Neural cell (in vitro differentiated cells): ENCODE measurements around the gene PPP4R3B. TPM values are rescaled to one million over a fixed set of nuclear protein-coding genes. Genes with fewer than 3 reads are reported as not detected.
"Not testable (repeated sequence)": the region's sequence is repeated elsewhere in the genome, so short reads cannot be mapped to it uniquely, and the experiment has no call there.

ENCODE experiments used
- H2AFZ ChIP-seq: fragments of 200-600, 300-800 bp; sonication (generic), shearing (Covaris generic); 2 replicates; pipeline ENCODE4 v1.6.0; 2014; ENCODE audit warnings: low read depth, mild to moderate bottlenecking, antibody characterized with exemption, low read length, moderate library complexity
- H3F3A ChIP-seq: fragments of 200-600 bp; shearing (Covaris generic); 2 replicates; pipeline ENCODE4 v1.6.1; 2016; ENCODE audit warnings: mild to moderate bottlenecking, moderate library complexity, mixed read lengths, antibody characterized with exemption, low read length; ENCODE audit not compliant: insufficient read depth, poor library complexity, severe bottlenecking
- H3K27ac ChIP-seq: fragments of 200-600, 300-800 bp; sonication (generic), shearing (Covaris generic); 2 replicates; pipeline ENCODE4 v1.5.1; 2014; ENCODE audit warnings: mild to moderate bottlenecking, low read length, moderate library complexity
- H3K27me3 ChIP-seq: fragments of 300-800, 200-600 bp; sonication (generic), shearing (Covaris generic); 2 replicates; pipeline ENCODE4 v1.6.0; 2014; ENCODE audit warnings: mild to moderate bottlenecking, low read depth, low read length, moderate library complexity; ENCODE audit not compliant: insufficient read depth
- H3K36me3 ChIP-seq: fragments of 300-800, 200-600 bp; sonication (generic), shearing (Covaris generic); 2 replicates; pipeline ENCODE4 v1.5.1; 2014; ENCODE audit warnings: mild to moderate bottlenecking, antibody characterized with exemption, low read length, moderate library complexity; ENCODE audit not compliant: insufficient read depth
- H3K4me2 ChIP-seq: fragments of 300-800, 200-600 bp; sonication (generic), shearing (Covaris generic); 2 replicates; pipeline ENCODE4 v1.6.0; 2014; ENCODE audit warnings: mild to moderate bottlenecking, low read length
- H3K4me3 ChIP-seq: fragments of 300-800, 200-600 bp; sonication (generic), shearing (Covaris generic); 2 replicates; pipeline ENCODE4 v1.5.1; 2014; ENCODE audit warnings: mild to moderate bottlenecking, low read length, moderate library complexity
- H3K79me2 ChIP-seq: fragments of 200-600 bp; shearing (Covaris generic); replicated peaks from 2 replicates; pipeline ENCODE4 v1.6.0; 2014; ENCODE audit warnings: mild to moderate bottlenecking, low read length, moderate library complexity; ENCODE audit not compliant: insufficient read depth
- H3K9ac ChIP-seq: fragments of 300-800, 200-600 bp; sonication (generic), shearing (Covaris generic); 2 replicates; pipeline ENCODE4 v1.6.1; 2016; ENCODE audit warnings: mild to moderate bottlenecking, low read length, mixed read lengths
- H3K9me2 ChIP-seq: fragments of 200-600 bp; shearing (Covaris generic); 2 replicates; pipeline ENCODE4 v1.6.1; 2016; ENCODE audit warnings: mild to moderate bottlenecking, low read length, mixed read lengths; ENCODE audit not compliant: insufficient read depth
- H3K9me3 ChIP-seq: fragments of 200-600, 300-800 bp; sonication (generic), shearing (Covaris generic); 2 replicates; pipeline ENCODE4 v1.6.1; 2016; ENCODE audit warnings: mild to moderate bottlenecking, mixed run types, low read length, moderate library complexity, mixed read lengths
- H4K20me1 ChIP-seq: fragments of 200-600 bp; shearing (Covaris generic); 2 replicates; pipeline ENCODE4 v1.6.1; 2016; ENCODE audit warnings: mild to moderate bottlenecking, mixed run types; ENCODE audit not compliant: insufficient read depth
- EP300 ChIP-seq: fragments of 450-650 bp; conservative IDR thresholded peaks from 2 replicates; pipeline ENCODE4 v1.6.1; 2014; ENCODE audit warnings: antibody characterized with exemption, mild to moderate bottlenecking, moderate library complexity; ENCODE audit not compliant: poor library complexity, severe bottlenecking
- EZH2 ChIP-seq: fragments of 200-600, 300-800 bp; shearing (Covaris generic), sonication (generic); IDR thresholded peaks from 2 replicates; pipeline ENCODE4 v1.6.1; 2014; ENCODE audit warnings: antibody characterized with exemption, low read length, borderline replicate concordance, mild to moderate bottlenecking; ENCODE audit not compliant: insufficient read depth, poor library complexity, severe bottlenecking
- MXI1 ChIP-seq: fragments of 450-650 bp; conservative IDR thresholded peaks from 2 replicates; pipeline ENCODE4 v1.6.1; 2014; ENCODE audit warnings: antibody characterized with exemption, mild to moderate bottlenecking; ENCODE audit not compliant: poor library complexity, severe bottlenecking
- POLR2AphosphoS5 ChIP-seq: IDR thresholded peaks from 2 replicates; pipeline ENCODE4 v1.6.1; 2012
- RAD21 ChIP-seq: fragments of 450-650 bp; conservative IDR thresholded peaks from 2 replicates; pipeline ENCODE4 v1.6.1; 2014; ENCODE audit warnings: antibody characterized with exemption, mild to moderate bottlenecking, moderate library complexity
- REST ChIP-seq: IDR thresholded peaks from 2 replicates; pipeline ENCODE4 v1.6.1; 2012; ENCODE audit warnings: borderline replicate concordance
- TAF1 ChIP-seq: IDR thresholded peaks from 2 replicates; pipeline ENCODE4 v1.6.1; 2012; ENCODE audit warnings: low read depth
- polyA plus RNA-seq: library from polyadenylated mRNA; depleted of rRNA; stranded (reverse); fragments of >200 nt; gene quantifications from 2 replicates; pipeline ENCODE4 v1.2.3, GENCODE V29; 2014
- TF ChIP-seq, protein P1 (sequence below): fragments of 450-650 bp; IDR thresholded peaks from 2 replicates; pipeline ENCODE4 v1.5.1; 2014; ENCODE audit warnings: antibody characterized with exemption, mild to moderate bottlenecking, moderate library complexity; ENCODE audit not compliant: poor library complexity, severe bottlenecking

PPP4R3B gene
- polyA plus RNA-seq, 1 donor from 2014 or later: 58.4 TPM

DNA sequence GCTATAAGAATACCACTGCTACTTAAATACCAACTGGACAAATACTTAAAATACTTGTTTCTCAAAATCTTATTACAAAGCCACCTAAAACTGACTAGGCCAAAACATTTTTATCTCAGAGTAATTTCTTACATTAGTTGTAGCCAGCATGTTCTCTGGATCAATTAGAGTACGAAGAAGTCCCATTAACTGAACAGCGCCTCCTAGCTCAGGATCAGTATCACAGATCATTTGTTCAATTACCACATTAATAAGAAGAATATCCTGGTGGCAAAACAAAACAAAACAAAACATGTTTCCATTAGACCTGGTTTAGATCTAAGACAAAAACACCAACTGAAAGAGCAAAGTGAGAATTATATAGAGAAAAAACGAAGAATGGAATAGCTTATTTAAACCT lies 36.0 kb downstream of the PPP4R3B start:
- no peaks in the 10 kb centered on the region for H4K20me1 ChIP-seq

DNA sequence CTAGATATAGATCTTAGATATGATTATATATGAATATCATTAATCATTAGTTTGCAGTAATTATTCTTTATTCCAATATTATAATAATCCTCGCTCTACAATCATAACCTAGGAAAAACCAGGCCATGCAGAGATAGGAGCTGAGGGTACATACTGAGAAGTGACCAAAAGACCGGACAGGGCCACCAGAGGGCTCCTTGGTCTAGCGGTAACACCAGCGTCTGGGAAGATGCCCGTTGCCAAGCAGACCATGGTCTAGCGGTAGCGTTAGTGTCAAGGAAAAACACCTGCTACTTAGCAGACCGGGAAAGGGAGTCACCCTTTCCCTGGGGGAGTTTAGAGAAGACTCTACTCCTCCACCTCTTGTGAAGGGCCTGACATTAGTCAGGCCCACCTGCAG lies 48.4 kb downstream of the PPP4R3B start:
- H3K4me3 ChIP-seq: not testable (repeated sequence)

More for the DNA sequence above, 36.0 kb downstream of the PPP4R3B start:
- Histone ChIP-seq H3K9me3 (no peaks in the 10 kb centered on the region), H3K79me2 (no peaks in the 10 kb centered on the region), H3K27me3 (no peaks in the 10 kb centered on the region), H3K36me3 (peaks cover 3% of the 10 kb centered on the region), H3K4me3 (no peak overlapping the region), H3K27ac (no peak overlapping the region), H2AFZ (no peak overlapping the region), H3F3A (no peaks in the 10 kb centered on the region), H3K9ac (no peak overlapping the region), H3K9me2 (no peaks in the 10 kb centered on the region), H3K4me2 (no peak overlapping the region)
- TF ChIP-seq REST (no peak), MXI1 (no peak), TAF1 (no peak), EZH2 (no peak), EP300 (no peak)
- TF ChIP-seq, protein P1, sequence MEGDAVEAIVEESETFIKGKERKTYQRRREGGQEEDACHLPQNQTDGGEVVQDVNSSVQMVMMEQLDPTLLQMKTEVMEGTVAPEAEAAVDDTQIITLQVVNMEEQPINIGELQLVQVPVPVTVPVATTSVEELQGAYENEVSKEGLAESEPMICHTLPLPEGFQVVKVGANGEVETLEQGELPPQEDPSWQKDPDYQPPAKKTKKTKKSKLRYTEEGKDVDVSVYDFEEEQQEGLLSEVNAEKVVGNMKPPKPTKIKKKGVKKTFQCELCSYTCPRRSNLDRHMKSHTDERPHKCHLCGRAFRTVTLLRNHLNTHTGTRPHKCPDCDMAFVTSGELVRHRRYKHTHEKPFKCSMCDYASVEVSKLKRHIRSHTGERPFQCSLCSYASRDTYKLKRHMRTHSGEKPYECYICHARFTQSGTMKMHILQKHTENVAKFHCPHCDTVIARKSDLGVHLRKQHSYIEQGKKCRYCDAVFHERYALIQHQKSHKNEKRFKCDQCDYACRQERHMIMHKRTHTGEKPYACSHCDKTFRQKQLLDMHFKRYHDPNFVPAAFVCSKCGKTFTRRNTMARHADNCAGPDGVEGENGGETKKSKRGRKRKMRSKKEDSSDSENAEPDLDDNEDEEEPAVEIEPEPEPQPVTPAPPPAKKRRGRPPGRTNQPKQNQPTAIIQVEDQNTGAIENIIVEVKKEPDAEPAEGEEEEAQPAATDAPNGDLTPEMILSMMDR: peak; percentile 14

DNA sequence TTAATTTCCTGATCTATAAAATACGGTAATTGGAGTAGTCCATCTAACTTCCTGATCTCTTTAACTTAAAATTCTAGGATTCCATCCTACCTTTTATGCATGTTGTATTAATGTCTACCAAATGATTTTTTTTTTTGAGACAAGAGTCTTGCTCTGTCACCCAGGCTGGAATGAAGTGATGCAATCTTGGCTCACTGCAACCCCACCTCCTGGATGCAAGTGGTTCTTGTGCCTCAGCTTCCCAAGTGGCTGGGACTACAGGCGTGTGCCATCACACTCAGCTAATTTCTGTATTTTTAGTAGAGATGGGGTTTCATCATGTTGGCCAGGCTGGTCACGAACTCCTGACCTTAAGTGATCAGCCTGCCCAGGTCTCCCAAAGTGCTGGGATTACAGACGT lies 50.1 kb downstream of the PPP4R3B start:
- no peak for TF ChIP-seq REST
- no peak for TF ChIP-seq RAD21
- TF ChIP-seq EZH2: no peak
- TF ChIP-seq POLR2AphosphoS5: no peak
- TF ChIP-seq MXI1: no peak
- TF ChIP-seq EP300: no peak
- TF ChIP-seq, protein P1: no peak
- no peak for TF ChIP-seq TAF1
- no peak overlapping the region for H3K9ac ChIP-seq
- no peak overlapping the region for H2AFZ ChIP-seq
- no peaks in the 10 kb centered on the region for H3K79me2 ChIP-seq
- no peak overlapping the region for H3K4me2 ChIP-seq
- no peaks in the 10 kb centered on the region for H4K20me1 ChIP-seq
- no peak overlapping the region for H3K27ac ChIP-seq
- H3K9me2 ChIP-seq: no peaks in the 10 kb centered on the region
- H3K27me3 ChIP-seq: no peaks in the 10 kb centered on the region
- H3K9me3 ChIP-seq: no peaks in the 10 kb centered on the region
- no peak overlapping the region for H3K4me3 ChIP-seq
- H3F3A ChIP-seq: no peaks in the 10 kb centered on the region
- peaks cover 3% of the 10 kb centered on the region for H3K36me3 ChIP-seq

More for the DNA sequence above, 48.4 kb downstream of the PPP4R3B start:
- H3K9ac ChIP-seq, H3K27me3 ChIP-seq, H4K20me1 ChIP-seq, H3K27ac ChIP-seq, H3K9me2 ChIP-seq, H2AFZ ChIP-seq, H3K36me3 ChIP-seq, H3F3A ChIP-seq, H3K4me2 ChIP-seq, H3K9me3 ChIP-seq, H3K79me2 ChIP-seq: not testable (repeated sequence)
